Osteoblast (primary cell): ENCODE measurements around the gene PPIL4. TPM values are rescaled to one million over a fixed set of nuclear protein-coding genes. Genes with fewer than 3 reads are reported as not detected.

Experiments used
- DNase-seq: peaks from one replicate; pipeline ENCODE4 v3.0.0; 2011; ENCODE audit warnings: low spot score, mixed read lengths; ENCODE audit not compliant: insufficient read length; ENCODE audit errors: missing footprints
- H2AFZ ChIP-seq: 2 replicates; pipeline ENCODE4 v1.6.0; 2011; ENCODE audit warnings: mild to moderate bottlenecking, low read length
- H3K27ac ChIP-seq: 2 replicates; pipeline ENCODE4 v1.5.1; 2011; ENCODE audit warnings: mild to moderate bottlenecking, low read depth, low read length, moderate library complexity
- H3K27me3 ChIP-seq: 2 replicates; pipeline ENCODE4 v1.6.0; 2012; ENCODE audit warnings: mild to moderate bottlenecking, control low read depth, inconsistent platforms, low read length, moderate library complexity; ENCODE audit not compliant: insufficient read depth
- H3K36me3 ChIP-seq: 2 replicates; pipeline ENCODE4 v1.5.1; 2011; ENCODE audit warnings: mild to moderate bottlenecking, low read length, control low read depth, moderate library complexity; ENCODE audit not compliant: insufficient read depth
- H3K4me1 ChIP-seq: 2 replicates; pipeline ENCODE4 v1.5.1; 2011; ENCODE audit warnings: mild to moderate bottlenecking, low read length, control low read depth, moderate library complexity; ENCODE audit not compliant: insufficient read depth
- H3K4me2 ChIP-seq: 2 replicates; pipeline ENCODE4 v1.6.0; 2011; ENCODE audit warnings: mild to moderate bottlenecking, low read length; ENCODE audit not compliant: insufficient read depth
- H3K4me3 ChIP-seq: fragments of 200-600 bp; sonication (generic); 3 replicates; pipeline ENCODE4 v1.5.1; 2012; ENCODE audit warnings: mild to moderate bottlenecking, low read length, inconsistent platforms; ENCODE audit not compliant: insufficient read depth
- H3K79me2 ChIP-seq: 2 replicates; pipeline ENCODE4 v1.6.0; 2012; ENCODE audit warnings: mild to moderate bottlenecking, low read length, control low read depth, inconsistent platforms; ENCODE audit not compliant: insufficient read depth
- H3K9me3 ChIP-seq: 2 replicates; pipeline ENCODE4 v1.5.1; 2011; ENCODE audit warnings: low read depth, low read length, control low read depth
- H4K20me1 ChIP-seq: 2 replicates; pipeline ENCODE4 v1.6.0; 2012; ENCODE audit warnings: mild to moderate bottlenecking, low read length, control low read depth; ENCODE audit not compliant: insufficient read depth
- CTCF ChIP-seq: IDR thresholded peaks from 2 replicates; pipeline ENCODE4 v1.5.1; 2011; ENCODE audit warnings: mild to moderate bottlenecking, low read depth, low read length, moderate library complexity; ENCODE audit errors: extremely low read depth
- total RNA-seq: library from RNA; depleted of rRNA; stranded (reverse); fragments of >200 nt; gene quantifications from 2 replicates; pipeline ENCODE4 v1.2.3, GENCODE V29; 2012

Gene PPIL4
- total RNA-seq: 33.3 and 34.5 TPM in 2 replicates

GRCh38 chr6:149545754-149546471 lies at the start of gene PPIL4:
PPIL4 (minus strand) TSS chr6:149546043; CDS start chr6:149546005, 38 bp downstream.
- Histone ChIP-seq H3K4me1 (peaks cover 13% of the 10 kb centered on the region), H4K20me1 (peaks cover 24% of the 10 kb centered on the region), H3K79me2 (peaks cover 47% of the 10 kb centered on the region), H3K27ac (peak within 1 kb of the TSS; percentile 100), H3K27me3 (peaks cover 2% of the 10 kb centered on the region), H3K4me2 (peak within 1 kb of the TSS; percentile 96), H3K36me3 (no peaks in the 10 kb centered on the region), H3K9me3 (no peaks in the 10 kb centered on the region), H3K4me3 (peak within 1 kb of the TSS; percentile 97), H2AFZ (peak within 1 kb of the TSS; percentile 92)
- DNase-seq: peak; percentile 97
- TF ChIP-seq CTCF: peak; percentile 67

- no peak for DNase-seq
- no peaks in the 10 kb centered on the region for H3K79me2 ChIP-seq
- H3K27me3 ChIP-seq: no peaks in the 10 kb centered on the region
- H4K20me1 ChIP-seq: no peaks in the 10 kb centered on the region
- H3K27ac ChIP-seq: no peak overlapping the region
- no peaks in the 10 kb centered on the region for H3K4me1 ChIP-seq
- H3K36me3 ChIP-seq: peaks cover 64% of the 10 kb centered on the region
- H2AFZ ChIP-seq: no peak overlapping the region
- no peak overlapping the region for H3K4me3 ChIP-seq
- H3K4me2 ChIP-seq: no peak overlapping the region
- H3K9me3 ChIP-seq: no peaks in the 10 kb centered on the region
- no peak for TF ChIP-seq CTCF
Observed at GRCh38 chr6:149593408-149593807, 47.6 kb upstream of the PPIL4 start.

- DNase-seq: no peak
- TF ChIP-seq CTCF: no peak
- Histone ChIP-seq H3K27ac (no peak overlapping the region), H3K4me3 (no peak overlapping the region), H3K4me1 (no peaks in the 10 kb centered on the region), H3K79me2 (no peaks in the 10 kb centered on the region), H3K36me3 (peaks cover 63% of the 10 kb centered on the region), H3K4me2 (no peak overlapping the region), H2AFZ (no peak overlapping the region), H4K20me1 (no peaks in the 10 kb centered on the region), H3K9me3 (no peaks in the 10 kb centered on the region), H3K27me3 (no peaks in the 10 kb centered on the region)
Observed at GRCh38 chr6:149592983-149593382, 47.1 kb upstream of the PPIL4 start.

GRCh38 chr6:149586149-149586548 lies 40.3 kb upstream of the PPIL4 start:
- Histone ChIP-seq H3K79me2 (no peaks in the 10 kb centered on the region), H2AFZ (no peak overlapping the region), H3K27me3 (no peaks in the 10 kb centered on the region), H3K27ac (no peak overlapping the region), H3K36me3 (peaks cover 32% of the 10 kb centered on the region), H3K9me3 (no peaks in the 10 kb centered on the region), H3K4me3 (no peak overlapping the region), H3K4me2 (no peak overlapping the region), H4K20me1 (no peaks in the 10 kb centered on the region), H3K4me1 (no peaks in the 10 kb centered on the region)
- no peak for TF ChIP-seq CTCF
- DNase-seq: no peak
